Muscle layer of duodenum (tissue), 2 donors: ENCODE data around the gene NLRP6.
"Not testable (repeated sequence)": the region's sequence is repeated elsewhere in the genome, so short reads cannot be mapped to it uniquely, and the experiment has no call there.

Source experiments
- H3K27ac ChIP-seq: one replicate; pipeline ENCODE4 v1.7.0; 2013; ENCODE audit warnings: mild to moderate bottlenecking, low read length
- H3K27me3 ChIP-seq: one replicate; pipeline ENCODE4 v1.7.0; 2013; ENCODE audit warnings: low read depth, mild to moderate bottlenecking, control low read depth, low read length
- H3K36me3 ChIP-seq, 2 donors: one replicate each; pipeline ENCODE4 v1.7.0; 2013; ENCODE audit warnings: low read length in 2 of 2, control low read depth in 1 of 2, mild to moderate bottlenecking in 1 of 2; ENCODE audit not compliant: insufficient read depth in 2 of 2, control insufficient read depth in 1 of 2
- H3K4me1 ChIP-seq, 2 donors: one replicate each; pipeline ENCODE4 v1.7.0; 2013; ENCODE audit warnings: low read length in 2 of 2, mild to moderate bottlenecking in 2 of 2, control low read depth in 1 of 2, moderate library complexity in 1 of 2; ENCODE audit not compliant: insufficient read depth in 2 of 2, control insufficient read depth in 1 of 2
- H3K4me3 ChIP-seq, 2 donors: one replicate each; pipeline ENCODE4 v1.7.0; 2013; ENCODE audit warnings: low read length in 2 of 2, low read depth in 1 of 2, mild to moderate bottlenecking in 1 of 2
- H3K9me3 ChIP-seq, 2 donors: one replicate each; pipeline ENCODE4 v1.7.0; 2013; ENCODE audit warnings: low read length in 2 of 2, control low read depth in 1 of 2, mild to moderate bottlenecking in 1 of 2; ENCODE audit not compliant: control insufficient read depth in 1 of 2
- donor health status: healthy.

The NLRP6 gene

DNA sequence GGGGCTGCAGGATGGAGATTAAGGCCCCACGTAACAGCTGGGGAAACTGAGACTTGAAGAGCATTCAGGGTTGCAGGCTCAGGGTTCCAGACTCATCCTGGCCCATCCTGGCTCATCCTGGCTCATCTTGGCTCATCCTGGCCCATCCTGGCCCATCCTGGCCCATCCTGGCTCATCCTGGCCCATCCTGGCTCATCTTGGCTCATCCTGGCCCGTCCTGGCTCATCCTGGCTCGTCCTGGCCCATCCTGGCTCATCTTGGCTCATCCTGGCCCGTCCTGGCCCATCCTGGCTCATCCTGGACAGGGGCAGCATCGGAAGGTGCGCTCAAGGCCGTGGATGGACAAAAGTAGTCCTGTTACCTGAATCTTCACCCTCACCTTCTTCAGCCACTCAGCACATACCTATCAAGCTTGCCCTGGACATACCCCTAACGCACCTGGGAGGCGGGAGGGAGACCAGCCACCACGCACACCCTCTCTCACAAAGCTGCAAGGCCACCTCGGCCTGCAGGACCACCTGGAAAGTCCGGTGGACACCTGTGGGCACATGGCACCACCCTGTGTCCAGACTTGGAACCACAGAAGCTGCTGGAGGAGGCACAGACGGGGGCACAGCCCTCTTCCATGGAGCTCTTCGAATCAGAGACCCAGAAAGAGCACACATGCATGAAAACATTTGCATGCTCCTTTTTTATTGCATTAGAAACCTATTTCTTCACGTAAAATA, 20.3 kb upstream of the NLRP6 start:
- peaks cover 7 to 8% of the 10 kb centered on the region in 2 donors for H3K36me3 ChIP-seq
- H3K4me3 ChIP-seq, result no peak overlapping the region
- H3K27me3 ChIP-seq, result no peaks in the 10 kb centered on the region
- H3K4me1 ChIP-seq, result no peaks in the 10 kb centered on the region
- H3K27ac ChIP-seq, result no peak overlapping the region
- H3K9me3 ChIP-seq, result no peaks in the 10 kb centered on the region

DNA sequence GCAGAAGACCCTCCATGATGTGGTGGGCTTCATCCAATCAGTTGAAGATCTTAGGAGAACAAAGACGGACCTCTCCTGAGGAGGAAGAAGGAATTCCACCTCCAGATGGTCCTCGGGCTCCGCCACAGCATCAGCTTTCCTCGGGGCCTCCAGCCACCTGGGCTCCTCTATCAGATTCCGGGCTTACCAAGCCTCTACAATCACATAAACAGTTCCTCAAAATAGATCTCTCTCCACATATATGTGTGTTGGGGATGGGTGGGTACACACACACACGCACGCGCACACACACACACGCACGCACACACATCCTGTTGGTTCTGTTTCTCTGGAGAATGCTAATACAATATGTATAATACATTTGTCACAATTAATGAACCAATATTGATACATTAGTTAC, 18.8 kb upstream of the NLRP6 start:
- no peaks in the 10 kb centered on the region for H3K4me1 ChIP-seq
- H3K4me3 ChIP-seq, result no peak overlapping the region
- no peak overlapping the region for H3K27ac ChIP-seq
- no peaks in the 10 kb centered on the region for H3K9me3 ChIP-seq
- no peaks in the 10 kb centered on the region for H3K27me3 ChIP-seq
- H3K36me3 ChIP-seq, result no peaks in the 10 kb centered on the region

DNA sequence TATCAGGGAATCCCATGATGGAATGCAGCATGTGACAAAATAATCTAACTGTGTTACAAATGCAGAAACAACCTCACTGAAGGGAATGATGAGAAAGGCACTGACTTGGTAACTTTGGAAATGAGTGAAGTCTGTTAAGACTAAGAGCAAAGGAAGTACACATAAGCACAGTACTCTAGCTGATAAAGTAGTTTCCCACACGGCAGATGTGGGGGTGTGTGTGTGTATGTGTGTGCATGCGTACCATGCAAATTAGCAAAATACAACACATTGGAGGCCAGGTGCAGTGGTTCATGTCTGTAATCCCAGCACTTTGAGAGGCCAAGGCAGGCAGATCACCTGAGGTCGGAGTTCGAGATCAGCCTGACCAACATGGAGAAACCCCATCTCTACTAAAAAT, 16.6 kb upstream of the NLRP6 start:
- Histone ChIP-seq H3K9me3 (no peaks in the 10 kb centered on the region), H3K27me3 (no peaks in the 10 kb centered on the region), H3K4me1 (no peaks in the 10 kb centered on the region), H3K36me3 (no peaks in the 10 kb centered on the region), H3K27ac (no peak overlapping the region), H3K4me3 (no peak overlapping the region)

DNA sequence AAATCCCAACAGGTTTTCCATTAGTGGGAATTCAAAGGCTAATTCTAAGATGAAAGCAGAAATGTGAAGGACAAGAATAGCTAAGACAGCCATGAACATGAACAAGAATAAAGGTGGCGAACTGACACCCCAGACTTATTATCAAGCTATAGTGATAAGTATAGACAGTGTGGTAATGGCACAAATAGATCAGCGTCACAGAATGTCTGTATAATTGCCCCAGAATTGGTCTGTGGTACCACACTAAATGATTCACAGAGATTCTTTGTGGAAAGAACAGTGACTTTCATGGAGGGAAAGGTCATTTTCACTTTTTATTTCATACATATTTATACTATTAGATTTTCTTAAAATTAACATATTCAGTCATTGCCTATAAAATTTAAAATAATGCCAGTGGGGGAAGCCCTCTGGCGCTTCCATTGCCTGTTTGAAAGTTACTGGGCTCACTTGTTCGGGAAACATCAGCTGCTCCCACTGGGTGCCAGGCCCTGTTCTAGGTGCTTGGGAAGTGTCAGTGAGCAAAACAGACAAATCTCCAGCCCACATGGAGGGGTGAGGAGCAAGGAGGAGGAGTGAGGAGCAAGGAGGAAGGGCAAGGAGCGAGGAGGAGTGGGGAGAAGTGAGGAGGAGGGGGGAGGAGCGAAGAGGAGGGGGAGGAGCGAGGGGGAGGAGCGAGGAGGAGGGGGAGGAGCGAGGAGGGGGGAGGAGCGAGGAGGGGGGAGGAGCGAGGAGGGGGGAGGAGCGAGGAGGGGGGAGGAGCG, 11.3 kb upstream of the NLRP6 start:
- no peaks in the 10 kb centered on the region for H3K9me3 ChIP-seq
- no peaks in the 10 kb centered on the region for H3K27me3 ChIP-seq
- no peaks in the 10 kb centered on the region for H3K36me3 ChIP-seq
- no peak overlapping the region for H3K27ac ChIP-seq
- no peak overlapping the region for H3K4me3 ChIP-seq
- H3K4me1 ChIP-seq, result peaks cover 0 to 4% of the 10 kb centered on the region in 2 donors

DNA sequence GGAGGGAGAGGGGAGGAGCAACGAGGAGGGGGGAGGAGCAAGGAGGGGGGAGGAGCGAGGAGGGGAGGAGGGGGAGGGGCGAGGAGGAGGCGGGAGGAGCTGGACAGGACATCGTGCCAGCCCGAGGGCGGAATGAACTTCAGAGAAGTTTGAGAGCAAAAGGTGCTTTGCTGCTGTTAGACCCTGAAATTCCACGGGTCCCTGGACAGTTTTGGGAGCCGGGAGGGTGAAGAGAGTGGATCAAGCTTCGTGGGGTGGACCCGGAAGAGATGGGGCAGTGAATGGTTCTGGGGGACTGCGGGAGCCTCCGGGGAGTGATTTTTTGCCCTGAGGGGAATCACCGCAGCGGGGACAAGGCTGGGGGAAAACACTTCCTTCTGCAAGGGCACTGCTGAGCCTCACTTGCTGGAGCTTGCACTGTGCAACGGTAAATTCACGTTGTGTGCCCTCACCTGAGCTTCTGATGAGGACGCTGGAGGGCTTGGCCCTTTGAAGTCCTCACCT, 10.7 kb upstream of the NLRP6 start:
- no peaks in the 10 kb centered on the region for H3K9me3 ChIP-seq
- no peaks in the 10 kb centered on the region for H3K36me3 ChIP-seq
- H3K4me3 ChIP-seq, result peak overlapping the region; percentile 42 to 48
- H3K27ac ChIP-seq, result peak overlapping the region; percentile 82
- peaks cover 0 to 4% of the 10 kb centered on the region in 2 donors for H3K4me1 ChIP-seq
- H3K27me3 ChIP-seq, result no peaks in the 10 kb centered on the region

- not testable (repeated sequence) for H3K36me3 ChIP-seq, H3K27me3 ChIP-seq, H3K4me1 ChIP-seq, H3K9me3 ChIP-seq
- Histone ChIP-seq H3K4me3 (peak overlapping the region in 1 of 2 donors; percentile 31), H3K27ac (peak overlapping the region; percentile 82)
These were observed 9.5 kb upstream of the NLRP6 start for GRCh38 chr11:268716-269145.

DNA sequence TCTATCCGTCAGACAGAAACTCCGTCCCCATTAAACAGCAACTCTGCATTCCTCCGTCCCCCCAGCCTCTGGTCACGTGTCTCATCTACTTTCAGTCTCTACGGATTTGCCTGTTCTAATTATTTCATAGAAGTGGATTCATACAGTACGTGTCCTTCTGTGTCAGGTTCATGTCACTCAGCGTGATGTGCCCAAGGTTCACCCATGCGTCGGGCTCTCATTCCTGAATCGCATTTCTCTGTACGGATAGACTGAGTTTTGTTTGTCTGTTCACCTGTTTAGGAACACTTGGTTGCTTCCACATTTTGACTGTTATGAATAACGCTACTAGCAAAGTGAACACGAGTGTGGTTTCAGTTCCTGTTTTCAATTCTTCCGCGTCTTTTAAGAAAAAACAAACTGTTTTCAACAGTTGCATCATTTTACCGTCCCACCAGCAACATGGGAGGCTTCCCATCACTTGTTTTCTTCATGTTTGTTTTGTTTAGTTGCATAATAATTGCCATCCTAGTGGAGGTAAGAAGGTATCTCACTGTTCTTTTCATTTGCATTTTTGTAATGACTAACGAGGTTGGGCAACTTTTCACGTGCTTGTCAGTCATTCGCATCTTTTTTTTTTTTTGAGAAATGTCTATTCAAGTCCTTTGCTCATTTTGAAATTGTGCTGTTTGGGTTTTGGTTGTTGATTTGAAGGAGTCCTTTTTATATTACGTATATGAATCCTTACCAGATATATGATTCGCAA, 8.9 kb upstream of the NLRP6 start:
- H3K27ac ChIP-seq, result peak overlapping the region; percentile 82
- H3K4me3 ChIP-seq, result peak overlapping the region in 1 of 2 donors; percentile 31

GRCh38 chr11:270451-271318, 7.5 kb upstream of the NLRP6 start:
- Histone ChIP-seq H3K27ac (peak overlapping the region; percentile 75), H3K36me3 (no peaks in the 10 kb centered on the region), H3K4me1 (peaks cover 0 to 4% of the 10 kb centered on the region in 2 donors), H3K4me3 (no peak overlapping the region), H3K27me3 (no peaks in the 10 kb centered on the region), H3K9me3 (no peaks in the 10 kb centered on the region)

More for the DNA sequence above, 8.9 kb upstream of the NLRP6 start:
- Histone ChIP-seq H3K36me3 (no peaks in the 10 kb centered on the region), H3K4me1 (peaks cover 0 to 4% of the 10 kb centered on the region in 2 donors), H3K27me3 (no peaks in the 10 kb centered on the region), H3K9me3 (no peaks in the 10 kb centered on the region)

GRCh38 chr11:271319-271715, 6.9 kb upstream of the NLRP6 start:
- Histone ChIP-seq H3K9me3 (peaks cover 0 to 4% of the 10 kb centered on the region in 2 donors), H3K36me3 (no peaks in the 10 kb centered on the region)

DNA sequence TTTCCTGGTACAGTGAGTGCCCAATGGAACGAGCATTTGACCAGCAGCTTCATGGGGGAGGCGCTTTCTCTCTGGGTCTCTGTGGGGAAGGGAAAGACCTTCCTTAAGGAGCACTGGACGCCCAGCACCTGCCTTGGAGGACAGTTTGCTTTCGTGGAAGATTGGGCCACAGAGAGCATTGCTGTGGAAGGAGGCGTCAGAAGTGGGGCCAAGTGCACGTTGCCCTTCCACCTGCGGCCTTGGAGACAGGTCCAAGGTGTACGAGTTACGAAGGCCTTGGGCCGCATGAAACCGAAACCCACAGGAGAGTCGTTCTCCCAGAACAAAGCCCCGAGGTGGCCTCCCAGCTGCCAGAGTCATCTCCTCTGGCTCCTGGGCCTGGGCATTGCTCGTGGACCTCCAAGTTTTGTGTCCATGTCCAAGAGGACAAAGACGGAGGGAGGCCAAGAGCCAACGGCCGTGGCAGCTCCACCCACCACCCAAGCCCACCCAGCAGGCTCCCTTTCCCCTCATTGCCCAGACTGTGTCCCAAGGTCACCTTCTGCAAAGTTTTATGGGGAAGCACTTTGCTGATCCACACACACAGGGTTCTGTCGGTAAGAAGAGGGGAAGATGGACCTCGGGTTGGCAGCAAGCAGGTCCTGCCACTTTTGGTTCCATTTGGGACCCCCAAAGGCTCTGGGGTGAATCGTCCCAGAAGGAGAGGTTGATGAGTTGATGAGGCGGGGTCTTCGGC, 5.8 kb upstream of the NLRP6 start:
- peaks cover 0 to 5% of the 10 kb centered on the region in 2 donors for H3K9me3 ChIP-seq
- H3K27ac ChIP-seq, result peak overlapping the region; percentile 86
- H3K4me1 ChIP-seq, result peaks cover 0 to 4% of the 10 kb centered on the region in 2 donors
- H3K4me3 ChIP-seq, result no peak overlapping the region
- no peaks in the 10 kb centered on the region for H3K36me3 ChIP-seq
- H3K27me3 ChIP-seq, result no peaks in the 10 kb centered on the region

More at GRCh38 chr11:271319-271715, 6.9 kb upstream of the NLRP6 start:
- Histone ChIP-seq H3K27ac (peak overlapping the region; percentile 75), H3K27me3 (no peaks in the 10 kb centered on the region), H3K4me1 (peaks cover 0 to 4% of the 10 kb centered on the region in 2 donors), H3K4me3 (no peak overlapping the region)
